ENCODE data around the gene PID1. TPM values are rescaled to one million over a fixed set of nuclear protein-coding genes. Genes with fewer than 3 reads are reported as not detected.

PID1 gene
- total RNA-seq, 4 donors from 2014 or later, result 33.1 to 48.6 (median 39.7) TPM

DNA sequence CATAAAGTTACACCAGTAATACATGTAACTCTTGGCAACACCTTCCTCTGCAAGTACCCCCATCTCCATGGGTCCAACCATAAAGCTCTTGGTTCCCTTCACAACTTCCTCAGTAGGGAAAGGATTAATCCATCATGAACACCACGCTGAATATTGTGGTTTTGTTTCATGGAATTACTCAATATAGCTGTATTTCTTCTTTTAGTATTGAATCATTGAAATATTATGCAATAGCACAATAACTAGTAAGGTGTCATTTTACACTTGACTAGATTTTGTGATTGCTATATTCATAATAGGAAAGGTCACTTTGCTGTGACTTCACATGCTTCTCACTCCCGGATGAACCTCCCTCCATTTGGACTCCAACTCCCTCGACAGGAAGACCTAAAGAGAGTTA lies 29.7 kb upstream of the PID1 start:
- WGBS, 2 donors, result 51 to 56% methylated on average over 3 of the region's 3 CpGs

DNA sequence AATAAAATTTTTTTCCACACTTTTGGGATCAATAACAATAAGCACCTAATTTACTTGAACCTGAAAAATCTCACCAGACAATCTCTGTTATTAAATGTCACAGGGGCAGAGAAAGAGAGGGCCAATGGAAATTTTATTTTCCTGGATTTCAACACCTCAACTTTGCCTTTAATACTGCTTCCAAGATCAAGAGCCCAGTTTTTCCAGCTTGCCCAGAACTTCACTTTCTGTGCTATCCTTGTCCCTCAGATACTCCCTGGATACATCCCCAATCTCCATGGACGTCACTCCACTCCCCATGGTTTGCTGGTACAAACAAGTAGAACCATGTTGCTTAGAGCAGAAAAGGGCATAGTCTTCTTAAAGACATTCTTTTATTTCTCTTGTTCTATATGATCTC lies 29.3 kb upstream of the PID1 start:
- Histone ChIP-seq H3K36me3 (no peaks in the 10 kb centered on the region), H3K27ac (peak overlapping the region in 2 of 4 donors; percentile 13 to 48), H3K27me3 (no peaks in the 10 kb centered on the region), H3K9me3 (no peaks in the 10 kb centered on the region), H3K4me3 (no peak overlapping the region), H3K4me1 (peaks cover 0 to 19% (median 0%) of the 10 kb centered on the region in 4 donors)
- TF ChIP-seq CTCF (IDR thresholded peaks at IDR 0.05) (no peak), EP300 (IDR thresholded peaks at IDR 0.05) (no peak), POLR2A (IDR thresholded peaks at IDR 0.05) (no peak)
- 45 to 66% methylated on average over 1 of the region's 1 CpG for WGBS, 2 donors
- no peak for DNase-seq (ENCODE audit: low spot score in 2 of 2)

More for the DNA sequence above, 29.7 kb upstream of the PID1 start:
- H3K36me3 ChIP-seq, result no peaks in the 10 kb centered on the region
- H3K4me3 ChIP-seq, result no peak overlapping the region
- H3K27ac ChIP-seq, result peak overlapping the region in 2 of 4 donors; percentile 13 to 48
- TF ChIP-seq CTCF (IDR thresholded peaks at IDR 0.05) (no peak), EP300 (IDR thresholded peaks at IDR 0.05) (peak in 1 of 2 donors; percentile 73)
- H3K4me1 ChIP-seq, result peaks cover 0 to 15% (median 0%) of the 10 kb centered on the region in 4 donors
- DNase-seq (ENCODE audit: low spot score in 2 of 2), result no peak
- no peaks in the 10 kb centered on the region for H3K27me3 ChIP-seq
- H3K9me3 ChIP-seq, result no peaks in the 10 kb centered on the region

DNA sequence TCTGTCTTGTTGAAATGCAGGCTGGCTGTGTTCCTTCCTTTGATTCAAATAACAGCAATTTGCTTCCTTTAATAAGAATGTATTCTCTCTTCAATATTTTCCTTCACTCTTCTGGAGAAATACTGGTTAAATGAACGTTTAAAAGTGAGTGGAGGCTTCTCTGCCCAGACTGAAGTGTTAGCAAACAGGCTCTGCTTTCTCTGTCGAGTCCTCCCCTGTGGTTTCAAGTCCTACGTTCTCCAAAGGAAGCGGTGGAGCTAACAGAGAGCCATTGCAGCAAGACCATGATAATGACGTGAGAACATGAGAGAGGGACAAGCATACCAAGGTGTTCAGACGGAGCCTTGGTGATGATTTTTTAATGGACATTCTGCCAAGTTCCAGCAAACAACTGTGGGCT lies 26.2 kb upstream of the PID1 start:
- H3K4me3 ChIP-seq, result no peak overlapping the region
- TF ChIP-seq POLR2A (IDR thresholded peaks at IDR 0.05), result no peak
- TF ChIP-seq EP300 (IDR thresholded peaks at IDR 0.05), result peak in 1 of 2 donors; percentile 55
- WGBS, 2 donors, result 47 to 49% methylated on average over 6 of the region's 6 CpGs
- no peaks in the 10 kb centered on the region for H3K9me3 ChIP-seq
- H3K36me3 ChIP-seq, result no peaks in the 10 kb centered on the region
- peaks cover 0 to 19% (median 0%) of the 10 kb centered on the region in 4 donors for H3K4me1 ChIP-seq
- no peaks in the 10 kb centered on the region for H3K27me3 ChIP-seq
- H3K27ac ChIP-seq, result peak overlapping the region in 2 of 4 donors; percentile 32 to 52
- no peak for DNase-seq (ENCODE audit: low spot score in 2 of 2)

GRCh38 chr2:229296536-229296935 lies 25.4 kb upstream of the PID1 start:
- Histone ChIP-seq H3K4me3 (no peak overlapping the region), H3K36me3 (no peaks in the 10 kb centered on the region), H3K4me1 (peaks cover 0 to 19% (median 0%) of the 10 kb centered on the region in 4 donors), H3K27me3 (no peaks in the 10 kb centered on the region), H3K9me3 (no peaks in the 10 kb centered on the region), H3K27ac (no peak overlapping the region)
- DNase-seq (ENCODE audit: low spot score in 2 of 2), result no peak
- no peak for TF ChIP-seq CTCF (IDR thresholded peaks at IDR 0.05)
- no peak for TF ChIP-seq POLR2A (IDR thresholded peaks at IDR 0.05)
- TF ChIP-seq EP300 (IDR thresholded peaks at IDR 0.05), result no peak
- WGBS, 2 donors, result 60 to 66% methylated on average over 3 of the region's 3 CpGs

DNA sequence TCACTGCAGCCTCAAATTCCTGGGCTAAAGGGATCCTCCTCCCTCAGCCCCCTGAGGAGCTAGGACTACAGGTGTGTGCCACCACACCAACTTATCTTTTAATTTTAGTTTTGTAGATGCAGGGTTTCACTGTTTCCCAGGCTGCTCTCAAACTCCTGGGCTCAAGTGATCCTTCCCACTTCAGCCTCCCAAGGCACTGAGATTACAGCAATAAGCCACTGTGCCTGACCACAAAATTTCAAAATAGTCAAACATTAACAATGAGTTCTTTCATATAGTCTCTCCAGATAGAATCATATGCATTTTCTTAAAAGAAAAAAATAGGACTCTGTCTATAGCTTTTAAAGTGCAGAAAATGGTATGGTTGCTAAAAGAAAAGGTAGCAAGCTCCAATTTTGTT lies 24.9 kb upstream of the PID1 start:
- Histone ChIP-seq H3K27ac (no peak overlapping the region), H3K4me3 (no peak overlapping the region), H3K4me1 (peaks cover 0 to 19% (median 0%) of the 10 kb centered on the region in 4 donors), H3K36me3 (no peaks in the 10 kb centered on the region), H3K9me3 (no peaks in the 10 kb centered on the region), H3K27me3 (no peaks in the 10 kb centered on the region)
- DNase-seq (ENCODE audit: low spot score in 2 of 2), result no peak
- TF ChIP-seq EP300 (IDR thresholded peaks at IDR 0.05) (no peak), CTCF (IDR thresholded peaks at IDR 0.05) (no peak), POLR2A (IDR thresholded peaks at IDR 0.05) (no peak)

GRCh38 chr2:229287823-229288222 lies 16.7 kb upstream of the PID1 start:
- Histone ChIP-seq H3K4me3 (no peak overlapping the region), H3K27me3 (no peaks in the 10 kb centered on the region), H3K27ac (no peak overlapping the region), H3K4me1 (peaks cover 0 to 3% (median 0%) of the 10 kb centered on the region in 4 donors), H3K9me3 (peaks cover 0 to 11% (median 0%) of the 10 kb centered on the region in 4 donors), H3K36me3 (no peaks in the 10 kb centered on the region)
- WGBS, 2 donors, result 62 to 67% methylated on average over 1 of the region's 1 CpG
- no peak for DNase-seq (ENCODE audit: low spot score in 2 of 2)
- TF ChIP-seq CTCF (IDR thresholded peaks at IDR 0.05), result no peak
